GM19238 (cell line): ENCODE measurements around the gene ZSCAN4.

Experiments used
- DNase-seq: peaks from one replicate; pipeline ENCODE4 v3.0.0; 2011; ENCODE audit warnings: low spot score; ENCODE audit not compliant: insufficient read length

ZSCAN4 gene, protein sequence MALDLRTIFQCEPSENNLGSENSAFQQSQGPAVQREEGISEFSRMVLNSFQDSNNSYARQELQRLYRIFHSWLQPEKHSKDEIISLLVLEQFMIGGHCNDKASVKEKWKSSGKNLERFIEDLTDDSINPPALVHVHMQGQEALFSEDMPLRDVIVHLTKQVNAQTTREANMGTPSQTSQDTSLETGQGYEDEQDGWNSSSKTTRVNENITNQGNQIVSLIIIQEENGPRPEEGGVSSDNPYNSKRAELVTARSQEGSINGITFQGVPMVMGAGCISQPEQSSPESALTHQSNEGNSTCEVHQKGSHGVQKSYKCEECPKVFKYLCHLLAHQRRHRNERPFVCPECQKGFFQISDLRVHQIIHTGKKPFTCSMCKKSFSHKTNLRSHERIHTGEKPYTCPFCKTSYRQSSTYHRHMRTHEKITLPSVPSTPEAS

DNA sequence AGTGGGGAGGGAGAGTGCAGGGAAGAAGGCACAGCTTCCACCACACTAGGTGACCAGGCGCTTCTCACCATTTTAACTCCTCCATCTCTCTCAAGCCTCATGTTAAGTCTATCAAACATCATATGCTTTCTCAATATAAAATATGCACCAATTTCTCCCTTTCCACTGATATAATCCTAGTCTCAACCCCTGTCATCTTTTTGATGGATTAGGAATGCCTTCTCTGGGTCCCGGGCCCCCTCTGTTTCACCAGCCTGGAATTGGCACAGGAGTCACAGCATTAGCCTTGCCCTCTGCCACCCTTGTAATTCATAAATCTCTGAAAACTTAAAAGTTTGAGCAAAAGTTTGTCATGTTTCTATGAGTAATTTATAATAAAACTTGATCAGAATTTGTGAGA lies at the start of gene ZSCAN4:
ZSCAN4 (plus strand) TSS at position 301 of the 400 bp plus-strand sequence. CDS start 7,211 bp downstream, outside the sequence.
- DNase-seq, result no peak

DNA sequence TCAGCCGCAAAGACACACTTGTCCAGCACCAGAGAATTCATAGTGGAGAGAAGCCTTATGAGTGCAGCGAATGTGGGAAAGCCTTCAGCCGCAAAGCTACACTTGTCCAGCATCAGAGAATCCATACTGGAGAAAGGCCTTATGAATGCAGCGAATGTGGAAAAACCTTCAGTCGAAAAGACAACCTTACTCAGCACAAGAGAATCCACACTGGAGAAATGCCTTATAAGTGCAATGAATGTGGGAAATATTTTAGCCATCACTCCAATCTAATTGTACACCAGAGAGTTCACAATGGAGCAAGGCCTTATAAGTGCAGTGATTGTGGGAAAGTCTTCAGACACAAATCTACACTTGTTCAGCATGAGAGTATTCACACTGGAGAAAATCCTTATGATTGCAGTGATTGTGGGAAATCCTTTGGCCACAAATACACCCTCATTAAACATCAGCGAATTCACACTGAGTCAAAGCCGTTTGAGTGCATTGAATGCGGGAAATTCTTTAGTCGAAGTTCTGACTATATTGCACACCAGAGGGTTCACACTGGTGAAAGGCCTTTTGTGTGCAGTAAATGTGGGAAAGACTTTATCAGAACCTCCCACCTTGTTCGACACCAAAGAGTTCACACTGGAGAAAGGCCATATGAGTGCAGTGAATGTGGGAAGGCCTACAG lies 47.9 kb upstream of the ZSCAN4 start:
- no peak for DNase-seq

DNA sequence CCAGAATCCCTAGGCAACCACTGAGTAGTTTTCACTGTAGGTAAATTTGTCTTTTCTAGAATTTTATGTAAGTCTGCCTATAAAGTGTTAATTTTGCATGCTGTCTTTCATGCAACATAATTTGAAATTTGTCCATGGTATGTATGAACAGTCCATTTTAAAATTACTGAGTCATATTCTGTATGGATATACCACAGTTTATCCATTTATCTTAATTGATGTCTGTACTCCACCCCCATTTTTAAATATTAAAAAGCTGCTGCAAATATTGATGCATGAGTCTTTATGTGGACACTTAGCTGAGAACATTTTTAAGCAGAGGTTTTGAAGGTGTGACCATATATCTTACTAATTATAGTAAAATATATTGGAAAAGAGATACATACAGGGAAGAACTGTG lies 45.6 kb upstream of the ZSCAN4 start:
- no peak for DNase-seq

DNA sequence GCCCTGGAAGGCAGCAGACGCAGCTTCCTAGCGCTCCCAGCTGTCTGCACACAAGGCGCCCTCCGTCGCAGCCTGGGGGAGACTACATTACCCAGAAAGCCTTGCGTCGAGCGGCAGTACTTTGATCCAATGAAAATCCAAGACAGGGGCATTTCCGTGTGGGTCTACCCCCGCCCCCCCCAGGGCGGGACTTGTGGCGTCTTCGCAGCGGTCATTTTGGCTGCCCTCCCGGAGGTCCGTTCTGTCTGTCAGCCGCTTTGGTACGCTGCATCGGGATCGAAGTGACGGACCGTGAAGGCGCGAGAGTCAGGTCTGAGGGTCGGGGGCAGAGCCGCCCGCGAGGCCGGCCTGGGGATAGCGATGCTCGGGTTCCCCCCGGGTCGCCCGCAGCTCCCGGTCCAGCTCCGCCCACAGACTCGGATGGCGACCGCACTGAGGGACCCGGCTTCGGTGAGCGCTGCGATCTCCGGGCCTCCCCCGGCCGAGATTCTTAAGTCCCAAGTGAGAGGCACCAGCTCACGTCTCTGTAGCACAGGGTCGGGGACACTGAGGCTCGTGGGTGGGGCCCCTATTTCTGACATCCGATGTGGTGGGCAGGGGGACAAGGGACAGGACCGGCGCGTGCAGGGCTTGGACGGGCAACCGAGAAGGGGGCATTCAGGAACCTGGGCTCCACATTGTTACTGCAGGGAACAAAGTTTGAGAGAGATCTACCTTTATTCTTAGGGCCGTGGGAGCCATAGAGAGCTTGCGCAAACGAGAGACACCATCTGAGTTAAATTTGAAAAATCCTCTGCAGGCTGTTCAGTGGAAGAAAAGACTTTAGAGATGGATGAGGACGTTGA lies 35.5 kb upstream of the ZSCAN4 start, which contains the start of gene ZNF211:
ZNF211 (plus strand) TSS at position 182 of the 845 bp plus-strand sequence; CDS start at position 361, 179 bp downstream.
- DNase-seq, result peak; percentile 86

DNA sequence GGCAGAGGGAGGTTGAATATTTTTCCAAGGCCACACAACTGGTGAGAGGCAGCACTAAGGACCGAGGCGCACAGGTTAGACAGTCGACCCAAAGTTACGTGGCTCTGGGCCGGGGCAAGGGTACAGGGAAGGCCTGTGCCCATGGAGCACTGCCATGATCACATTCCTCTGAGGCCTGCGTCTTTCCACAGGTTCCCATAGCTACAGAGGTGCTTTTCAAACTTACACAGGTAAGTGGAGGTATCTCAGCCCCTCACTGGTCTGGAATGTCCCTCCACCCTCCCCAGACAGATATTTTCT lies 35.0 kb upstream of the ZSCAN4 start:
- no peak for DNase-seq

DNA sequence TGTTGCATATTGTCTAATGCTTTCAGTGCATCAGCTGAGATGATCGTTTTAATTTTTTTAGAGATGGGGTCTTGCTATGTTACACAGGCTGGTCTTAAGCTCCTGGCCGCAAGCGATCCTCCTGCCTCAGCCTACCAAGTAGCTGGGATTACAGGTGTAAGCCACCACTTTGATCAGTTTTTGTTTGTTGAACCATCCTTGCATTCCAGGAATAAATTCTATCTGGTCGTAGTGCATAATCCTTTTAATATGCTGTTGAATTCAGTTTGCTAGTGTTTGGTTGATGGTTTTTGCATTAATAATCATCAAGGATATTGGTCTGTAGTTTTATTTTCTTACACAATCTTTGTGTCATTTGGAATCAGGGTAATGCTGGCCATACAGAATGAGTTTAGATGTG lies 31.4 kb upstream of the ZSCAN4 start:
- DNase-seq, result no peak

DNA sequence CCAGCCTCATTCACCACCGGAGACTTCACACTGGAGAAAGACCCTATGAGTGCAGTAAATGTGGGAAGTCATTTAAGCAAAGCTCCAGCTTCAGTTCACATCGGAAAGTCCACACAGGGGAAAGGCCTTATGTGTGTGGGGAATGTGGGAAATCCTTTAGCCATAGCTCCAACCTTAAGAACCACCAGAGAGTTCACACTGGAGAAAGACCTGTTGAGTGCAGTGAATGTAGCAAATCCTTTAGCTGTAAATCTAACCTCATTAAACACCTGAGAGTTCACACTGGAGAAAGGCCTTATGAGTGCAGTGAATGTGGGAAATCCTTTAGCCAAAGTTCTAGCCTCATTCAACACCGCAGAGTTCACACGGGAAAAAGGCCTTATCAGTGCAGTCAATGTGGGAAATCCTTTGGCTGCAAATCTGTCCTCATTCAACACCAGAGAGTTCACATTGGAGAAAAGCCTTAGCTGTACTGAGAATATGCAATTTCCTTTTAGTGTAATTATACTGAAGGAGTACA lies 27.0 kb upstream of the ZSCAN4 start:
- no peak for DNase-seq

DNA sequence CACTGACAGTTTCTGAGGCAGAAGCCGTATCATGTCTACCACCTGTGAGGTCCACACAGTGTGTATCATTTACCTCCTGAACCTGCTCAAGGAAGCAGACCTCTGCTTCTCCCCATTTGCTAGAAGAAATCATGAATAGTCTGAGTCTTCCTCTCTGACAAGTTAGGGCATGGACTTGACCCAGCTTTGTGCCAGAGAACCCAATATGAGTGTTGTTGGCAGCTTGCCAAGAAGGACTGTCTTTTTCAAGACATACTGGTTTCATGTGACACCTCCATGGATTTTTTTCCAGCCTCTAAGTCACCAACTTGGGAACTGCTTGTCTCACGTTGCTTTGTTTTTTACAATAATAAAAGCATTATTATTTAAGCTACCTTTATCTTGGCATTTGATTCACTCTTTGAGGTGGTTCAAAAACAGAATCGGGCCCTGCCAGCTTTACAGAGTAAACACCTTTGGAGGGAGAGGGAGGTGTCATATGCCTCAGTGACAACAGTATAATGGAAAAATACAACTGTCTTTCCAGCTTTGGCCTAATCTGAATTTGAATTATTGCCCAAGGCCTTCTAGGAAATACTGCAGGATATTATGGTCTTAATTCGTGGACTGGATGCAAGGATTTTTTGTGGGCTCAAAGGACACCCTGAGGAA lies 26.2 kb upstream of the ZSCAN4 start:
- no peak for DNase-seq

DNA sequence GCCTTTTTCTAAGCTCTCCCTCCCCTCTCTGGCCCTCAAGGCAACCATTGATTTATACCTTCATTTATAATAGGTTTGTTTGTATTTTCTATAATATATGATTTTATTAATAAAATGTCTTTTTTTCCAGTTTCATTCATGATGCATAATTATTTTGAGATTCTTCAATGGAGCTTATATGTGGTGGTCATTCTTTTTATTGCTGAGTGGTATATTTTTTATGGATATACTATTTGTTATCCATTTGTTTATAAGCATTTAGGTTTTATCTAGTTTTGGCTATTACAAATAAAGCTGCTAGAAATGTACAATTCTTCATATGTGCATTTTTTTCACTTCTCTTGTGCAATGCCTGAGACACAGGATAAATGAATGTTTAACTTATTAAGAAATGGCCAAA lies 25.0 kb upstream of the ZSCAN4 start:
- no peak for DNase-seq

DNA sequence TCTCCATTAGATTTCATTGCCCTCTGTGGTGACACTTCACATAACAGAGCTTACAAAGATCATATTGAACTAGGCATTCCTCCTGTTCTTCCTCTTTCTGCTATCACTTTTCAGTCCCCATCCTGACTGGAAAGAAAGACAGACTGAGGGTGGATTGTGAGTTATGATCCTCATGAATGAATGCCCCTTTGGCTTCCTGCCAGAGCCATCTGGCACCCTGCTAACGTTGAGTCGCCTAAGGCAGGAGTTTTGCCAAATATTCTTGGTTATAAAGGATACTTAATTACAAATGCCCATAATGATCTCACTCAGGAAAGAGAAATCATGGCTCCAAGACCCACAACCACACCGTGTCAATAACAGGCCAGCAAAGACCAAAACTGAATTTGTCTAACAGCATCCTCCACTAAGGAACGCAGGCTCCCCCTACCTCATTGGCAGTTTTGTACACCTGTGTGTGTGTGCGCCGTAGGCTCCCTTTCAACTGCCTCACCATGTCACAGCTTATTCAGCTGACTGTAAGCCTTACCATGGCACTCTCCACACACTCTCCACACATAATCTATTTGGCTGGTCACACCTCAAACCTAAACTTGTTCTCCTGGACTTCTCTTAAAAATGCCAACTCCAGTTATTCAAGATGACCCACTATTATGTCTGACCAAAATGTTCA lies 20.3 kb upstream of the ZSCAN4 start:
- no peak for DNase-seq

DNA sequence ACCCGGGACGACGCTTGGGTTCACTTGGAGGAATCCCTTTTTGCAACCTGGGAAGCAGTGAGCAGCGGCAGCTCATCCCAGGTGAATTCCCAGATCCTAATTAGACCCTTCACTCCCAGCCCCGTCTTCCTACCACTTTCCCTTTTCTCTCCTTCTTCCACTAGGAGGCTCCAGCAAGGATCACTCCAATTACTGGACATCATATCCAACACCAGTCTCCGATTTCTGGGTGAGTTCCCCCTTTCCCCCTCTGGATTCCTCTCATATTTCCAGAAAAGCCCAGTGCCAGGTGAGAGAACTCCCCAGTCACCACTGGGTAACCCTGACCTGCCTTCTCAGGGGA lies 17.1 kb upstream of the ZSCAN4 start:
- DNase-seq, result no peak

DNA sequence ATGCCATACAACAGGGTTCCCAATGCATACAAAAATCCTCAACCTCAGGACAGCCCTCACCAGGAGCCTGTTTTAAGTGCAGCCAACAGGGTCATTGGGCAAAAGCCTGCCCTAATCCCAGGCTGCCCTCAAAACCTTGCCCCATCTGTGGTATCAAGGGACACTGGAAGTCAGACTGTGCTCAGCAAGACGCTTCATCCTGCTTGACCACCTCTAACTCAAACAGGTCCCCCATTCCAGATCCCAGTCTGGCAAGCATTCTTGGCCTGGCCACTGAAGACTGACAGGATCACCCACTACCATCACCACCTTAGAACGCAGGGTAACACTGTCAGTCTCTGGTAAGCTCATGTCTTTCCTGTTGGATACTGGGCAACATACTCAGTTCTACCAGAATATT lies 15.0 kb upstream of the ZSCAN4 start:
- no peak for DNase-seq

DNA sequence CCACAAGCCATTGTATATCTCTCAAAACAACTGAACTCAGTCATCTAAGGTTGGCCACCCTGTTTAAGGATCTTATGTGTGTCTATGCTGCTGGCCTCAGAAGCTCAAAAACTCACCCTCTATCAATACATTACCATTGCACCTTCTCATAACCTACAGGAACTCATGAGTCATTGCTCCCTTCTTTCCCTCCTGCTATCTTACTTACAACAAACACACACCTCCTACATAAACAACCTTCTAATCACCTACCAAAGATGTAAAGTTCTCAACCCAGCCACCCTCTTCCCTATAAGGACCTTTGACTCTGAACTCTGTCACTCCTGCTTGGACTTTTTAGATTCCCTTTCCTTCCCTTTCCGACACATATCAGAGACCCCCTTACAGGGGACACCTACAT lies 13.3 kb upstream of the ZSCAN4 start:
- no peak for DNase-seq

DNA sequence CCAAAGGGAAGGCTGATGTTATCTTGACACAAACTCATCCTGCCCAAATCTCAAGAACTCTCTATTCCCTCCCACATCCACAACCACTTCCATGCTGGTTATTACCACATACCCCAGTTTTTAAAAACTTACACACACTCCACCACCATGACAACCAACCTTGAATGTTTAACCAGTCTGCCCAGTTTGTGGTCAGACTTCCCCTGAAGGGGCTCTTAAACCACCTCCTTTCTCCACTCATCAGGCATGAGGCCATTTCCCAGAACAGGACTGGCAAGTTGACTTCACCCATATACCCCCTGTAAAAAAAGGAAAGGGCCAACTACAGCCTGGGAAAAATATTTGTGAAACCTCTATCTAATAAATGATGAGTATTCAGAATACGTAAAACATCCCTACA lies 12.4 kb upstream of the ZSCAN4 start:
- DNase-seq, result no peak

DNA sequence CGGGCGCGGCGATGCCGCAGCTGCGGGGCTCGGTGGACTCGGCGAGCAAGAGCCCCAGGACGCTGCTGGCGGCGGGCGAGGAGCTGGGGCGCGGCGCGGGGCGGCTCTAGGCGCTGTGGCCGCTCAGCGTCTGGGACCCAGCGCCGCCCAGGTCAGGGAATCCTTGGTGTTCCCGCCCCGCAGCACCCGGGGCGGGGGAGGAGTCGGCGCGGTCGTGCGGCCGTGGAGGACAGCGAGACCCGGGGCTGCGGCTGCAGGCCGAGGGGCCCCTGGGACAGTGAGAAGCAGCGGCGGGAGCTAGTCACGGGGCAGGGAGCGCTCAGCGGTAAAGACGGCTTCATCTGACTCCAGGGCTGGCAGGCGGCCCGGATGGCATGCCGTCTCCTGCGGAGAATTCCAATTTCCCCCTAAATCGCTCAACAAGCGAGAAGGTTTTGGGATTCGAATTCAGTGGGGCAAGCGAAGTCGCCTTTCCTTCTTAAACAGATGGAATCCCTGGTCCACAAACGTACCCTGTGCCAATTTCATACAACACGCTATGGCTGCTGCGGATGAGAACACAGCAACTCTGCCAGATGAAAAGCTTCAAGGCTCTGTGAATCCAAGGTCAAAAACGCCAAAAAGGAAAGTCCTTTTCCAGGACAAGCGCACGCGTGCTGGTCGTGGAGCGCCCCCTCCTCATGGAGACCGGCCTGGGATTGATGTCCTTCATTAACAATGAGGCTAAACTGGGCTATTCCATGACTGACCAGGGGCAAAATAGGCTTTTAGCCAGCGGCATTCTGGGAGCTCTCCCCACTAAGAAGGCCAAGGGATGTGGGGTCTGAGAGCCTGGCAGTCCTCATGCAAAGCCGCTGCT lies 4.2 kb upstream of the ZSCAN4 start:
- peak; percentile 7 for DNase-seq

DNA sequence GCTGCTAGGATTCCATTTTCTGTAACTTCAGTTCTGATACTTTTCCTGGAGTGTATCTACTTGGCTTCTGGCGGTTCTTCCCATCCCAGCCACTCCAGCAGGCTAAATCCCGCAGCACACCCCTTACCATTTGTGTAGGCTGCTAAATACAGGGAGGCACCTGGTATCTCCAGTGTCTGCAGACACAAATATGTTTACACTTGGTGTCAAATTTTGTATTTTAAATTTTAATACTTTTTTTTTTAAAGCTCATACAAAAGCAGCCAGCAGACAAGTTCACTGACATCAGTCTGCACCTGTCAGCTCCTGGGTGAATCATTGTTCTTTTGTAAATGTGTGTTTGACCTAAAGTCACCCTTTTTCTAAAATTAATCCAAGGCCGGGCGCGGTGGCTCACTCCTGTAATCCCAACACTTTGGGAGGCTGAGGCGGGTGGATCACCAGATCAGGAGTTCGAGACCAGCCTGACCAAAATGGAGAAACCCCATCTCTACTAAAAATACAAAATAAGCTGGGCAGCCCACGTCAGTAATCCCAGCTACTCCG lies 3.4 kb upstream of the ZSCAN4 start:
- no peak for DNase-seq

DNA sequence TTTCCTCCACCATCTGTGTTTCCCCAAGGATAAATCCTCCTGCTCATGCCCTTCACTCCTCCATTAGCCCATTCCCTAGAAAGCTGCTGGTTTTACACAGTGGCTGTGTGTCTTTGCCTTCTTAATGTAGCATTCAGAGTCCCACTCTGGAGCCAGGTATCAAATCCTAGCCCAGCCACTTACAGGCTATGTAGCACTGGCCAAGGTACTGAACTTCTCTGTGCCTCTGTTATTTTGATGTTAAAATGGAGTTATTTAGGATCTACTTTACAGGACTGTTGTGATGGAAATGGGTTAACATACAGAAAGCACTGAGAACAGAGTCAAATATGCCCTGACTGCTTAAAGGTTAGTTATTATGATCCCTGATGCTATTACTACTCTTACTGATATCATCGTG lies 1.5 kb upstream of the ZSCAN4 start:
- no peak for DNase-seq

DNA sequence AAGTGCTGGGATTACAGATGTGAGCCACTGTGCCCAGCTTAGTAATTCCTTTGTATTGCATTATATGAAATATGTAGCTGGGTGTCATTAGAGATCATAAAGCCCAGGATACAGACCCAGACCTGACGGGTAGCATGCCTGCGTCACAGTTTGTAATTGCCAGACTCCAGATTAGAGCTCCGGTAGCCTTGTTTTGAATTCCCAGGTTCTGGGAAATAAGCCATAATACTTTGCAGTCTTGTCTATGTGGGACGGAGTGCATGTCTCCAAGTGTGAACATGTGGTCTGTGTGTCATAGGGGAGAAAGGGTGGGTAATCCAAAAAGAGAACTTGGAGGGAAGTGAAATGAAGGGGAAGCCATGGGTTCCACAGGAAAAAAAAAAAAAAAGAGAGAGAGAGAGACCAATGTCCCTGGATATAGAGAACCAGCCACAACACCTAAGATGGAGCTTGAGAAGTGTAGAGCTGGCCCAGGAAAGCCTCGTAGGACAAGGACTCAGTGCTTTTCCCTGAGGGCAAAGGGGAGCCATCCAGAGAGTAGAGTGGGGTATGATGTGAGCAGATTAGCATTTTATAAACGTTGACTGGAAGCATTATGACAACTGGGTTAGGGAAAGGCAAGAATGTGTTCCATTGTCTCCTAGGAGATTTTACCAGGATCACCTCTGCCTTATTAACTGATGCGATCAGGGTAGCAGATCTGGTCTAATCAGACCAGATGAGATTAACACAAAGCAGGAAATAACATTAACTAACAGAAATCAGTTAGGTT lies 2.6 kb downstream of the ZSCAN4 start:
- no peak for DNase-seq

DNA sequence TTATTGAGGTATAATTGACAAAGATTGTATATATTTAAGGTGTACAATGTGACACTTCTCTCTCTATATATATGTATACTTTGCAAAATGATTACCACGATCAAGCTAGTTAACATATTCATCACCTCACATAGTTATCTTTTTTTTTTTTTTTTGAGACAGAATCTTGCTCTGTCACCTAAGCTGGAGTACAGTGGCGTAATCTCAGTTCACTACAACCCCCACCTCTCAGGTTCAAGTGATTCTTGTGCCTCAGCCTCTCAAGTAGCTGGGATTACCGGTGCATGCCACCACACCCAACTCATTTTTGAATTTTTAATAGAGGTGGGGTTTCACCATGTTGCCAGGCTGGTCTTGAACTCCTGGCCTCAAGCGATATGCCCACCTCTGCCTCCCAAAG lies 3.7 kb downstream of the ZSCAN4 start:
- no peak for DNase-seq
